ENCODE data around the gene SLC25A51.

SLC25A51 gene, protein sequence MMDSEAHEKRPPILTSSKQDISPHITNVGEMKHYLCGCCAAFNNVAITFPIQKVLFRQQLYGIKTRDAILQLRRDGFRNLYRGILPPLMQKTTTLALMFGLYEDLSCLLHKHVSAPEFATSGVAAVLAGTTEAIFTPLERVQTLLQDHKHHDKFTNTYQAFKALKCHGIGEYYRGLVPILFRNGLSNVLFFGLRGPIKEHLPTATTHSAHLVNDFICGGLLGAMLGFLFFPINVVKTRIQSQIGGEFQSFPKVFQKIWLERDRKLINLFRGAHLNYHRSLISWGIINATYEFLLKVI

DNA sequence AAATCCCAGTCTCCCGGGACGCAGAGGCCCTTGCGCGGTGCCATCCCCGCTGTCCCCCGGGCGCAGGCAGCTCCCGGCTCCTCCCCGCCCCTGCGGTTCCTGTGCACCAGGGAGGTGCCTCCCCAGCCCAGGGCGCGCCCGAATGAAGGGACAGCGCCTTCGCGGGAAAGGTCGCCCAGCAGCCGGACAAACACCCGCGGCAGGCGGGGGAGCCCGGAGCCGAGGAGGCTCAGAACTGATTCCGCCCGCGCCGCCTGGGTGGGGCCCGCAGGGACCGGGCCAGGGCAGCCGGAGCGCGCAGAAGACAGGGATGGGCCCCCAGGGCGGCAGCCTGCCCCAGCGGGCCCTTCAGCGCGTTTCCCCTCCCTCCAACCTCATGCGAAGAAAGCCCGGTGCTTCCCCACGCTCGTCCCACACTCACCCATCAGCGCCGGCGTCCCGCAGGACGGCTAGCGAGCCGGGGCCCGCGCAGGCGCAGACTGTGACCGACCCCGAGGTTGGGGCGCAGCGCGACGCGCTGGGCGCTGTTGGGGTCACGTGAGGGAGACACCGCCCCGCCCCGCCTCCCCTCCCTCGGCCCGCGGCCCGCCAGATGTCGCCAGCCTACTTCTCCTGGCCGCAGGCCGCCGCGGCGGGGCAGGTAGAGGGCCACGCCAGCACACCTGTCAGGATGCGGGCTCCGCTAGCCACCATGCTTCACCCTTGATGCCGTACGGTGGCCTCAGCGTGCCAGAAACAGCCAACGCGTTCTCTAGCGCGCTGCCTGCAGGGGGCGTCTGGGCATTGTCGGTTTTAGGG, at the start of gene SLC25A51:
TSS of gene SLC25A51 (minus strand) at position 481 of the 798 bp plus-strand sequence. CDS start 15,577 bp downstream, outside the sequence.
- peak; percentile 94 for DNase-seq

DNA sequence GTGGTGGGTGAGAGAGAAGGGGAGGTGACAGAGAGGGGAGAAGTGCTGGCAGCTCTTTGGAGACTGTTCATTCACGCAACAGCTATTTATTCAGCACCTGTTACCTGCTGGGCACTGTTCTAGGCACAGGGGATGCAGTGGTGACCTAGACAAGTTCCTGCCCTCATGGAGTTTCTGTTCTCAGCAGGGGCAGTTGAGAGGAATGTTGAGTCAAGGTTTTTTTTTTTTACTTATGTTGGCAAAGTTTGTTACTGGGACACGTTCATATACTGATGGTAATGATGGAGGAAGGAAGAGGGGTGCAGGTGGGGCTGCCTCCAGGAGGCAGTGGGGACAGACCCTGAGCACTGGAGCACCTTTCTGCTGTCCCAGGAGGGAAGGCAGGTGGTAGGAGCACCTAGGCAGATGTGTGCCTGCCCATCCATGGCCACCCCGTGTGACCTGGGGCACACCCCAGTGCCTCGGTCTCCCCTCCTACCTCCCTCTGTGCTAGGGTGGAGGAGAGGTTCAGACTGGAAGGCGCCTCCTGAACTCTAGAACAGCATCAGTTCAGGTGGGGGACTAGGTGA, 49.4 kb upstream of the SLC25A51 start:
- no peak for DNase-seq

DNA sequence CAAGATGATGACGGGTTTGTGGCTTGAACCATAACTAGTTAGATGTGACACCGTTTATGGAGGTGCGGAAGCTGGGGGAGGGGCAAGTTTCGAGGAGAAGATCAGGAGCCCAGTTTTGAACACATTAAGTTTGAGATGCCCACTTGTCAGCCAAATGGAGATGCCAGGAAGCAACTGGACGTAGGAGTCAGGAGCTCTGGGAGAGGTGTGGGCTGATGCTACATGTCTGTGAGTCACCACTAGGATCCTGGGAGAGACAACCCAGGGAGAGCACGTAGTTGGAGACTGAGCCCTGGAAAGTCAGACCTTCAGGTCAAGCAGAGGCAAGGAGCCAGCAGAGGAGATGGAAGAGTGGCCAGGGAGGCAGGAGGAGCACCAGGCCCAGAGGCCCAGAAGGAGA, 48.8 kb upstream of the SLC25A51 start:
- DNase-seq, result no peak

DNA sequence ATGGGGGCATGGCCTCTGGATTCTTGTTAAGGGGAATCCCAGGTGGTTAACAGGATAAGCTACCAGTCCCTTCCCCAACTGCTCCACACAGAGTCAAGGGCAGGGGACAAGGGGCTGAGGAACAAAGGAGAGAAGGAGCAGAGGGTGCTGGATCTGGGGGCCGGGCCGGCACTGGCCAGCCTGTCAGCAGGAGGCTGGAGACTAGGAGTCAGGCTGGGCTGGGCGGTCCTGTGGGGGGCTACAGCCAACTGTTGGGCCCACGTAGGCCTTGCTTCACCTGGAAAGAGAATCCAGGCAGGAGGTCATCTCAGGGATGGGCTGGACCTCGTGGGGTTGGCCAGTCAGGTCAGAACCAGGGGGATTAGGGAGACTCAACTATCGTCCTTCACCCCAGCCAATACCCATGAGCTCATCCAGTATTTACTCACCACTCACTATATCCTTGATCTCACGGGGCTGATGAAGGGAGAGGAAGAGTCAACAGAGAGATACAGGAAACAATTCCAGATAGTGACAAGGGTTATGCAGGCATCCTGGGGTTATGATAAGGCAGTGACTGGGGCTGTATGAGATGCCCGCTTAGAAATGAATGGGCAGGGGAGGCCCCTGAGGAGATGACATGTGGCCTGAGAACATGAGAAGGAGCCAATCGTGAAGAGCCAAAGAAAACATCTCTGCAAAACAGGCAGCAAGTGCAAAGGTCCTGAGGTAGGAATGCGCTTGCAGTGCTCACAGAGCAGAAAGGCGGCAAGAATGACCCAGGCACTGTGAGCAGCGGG, 47.9 kb upstream of the SLC25A51 start:
- DNase-seq, result no peak

DNA sequence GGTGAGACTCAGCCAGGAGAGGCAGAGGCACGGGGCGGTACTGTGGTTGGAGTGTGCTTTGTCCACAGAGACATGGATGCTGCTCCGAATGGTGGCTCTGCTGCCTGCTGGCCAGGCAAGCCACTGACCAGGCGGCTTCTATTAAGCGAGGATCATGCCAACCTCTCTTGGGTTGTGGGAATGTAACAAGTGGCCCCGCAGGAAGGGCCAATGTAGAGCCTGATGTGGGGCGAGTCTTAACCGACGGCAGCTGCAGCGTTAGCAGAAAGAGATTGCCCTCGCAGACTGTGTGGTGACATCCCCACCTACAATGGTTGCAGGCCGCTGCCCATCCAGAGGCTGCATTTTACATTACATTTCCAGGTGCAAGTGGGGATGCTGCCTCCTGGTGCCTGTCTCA, 46.6 kb upstream of the SLC25A51 start:
- no peak for DNase-seq

DNA sequence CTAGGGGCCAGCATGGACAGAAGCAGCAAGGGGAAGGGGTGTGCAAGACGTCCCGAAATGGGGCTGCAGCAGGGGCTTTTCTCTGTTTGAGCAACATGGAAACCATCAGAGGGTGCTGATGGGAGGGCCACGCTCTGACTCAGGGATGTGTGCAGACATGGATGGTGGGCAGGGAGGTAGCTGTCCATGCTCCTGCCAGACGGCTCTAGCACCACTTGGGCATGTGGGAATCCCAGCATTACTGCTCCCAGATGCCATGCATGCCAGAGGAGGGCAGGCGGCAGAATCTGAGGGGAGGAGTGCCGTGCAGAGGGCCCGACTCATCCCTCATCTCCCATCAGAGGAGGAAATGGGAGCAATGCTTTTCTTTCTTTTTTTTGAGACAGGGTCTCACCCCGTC, 45.6 kb upstream of the SLC25A51 start:
- DNase-seq, result no peak

DNA sequence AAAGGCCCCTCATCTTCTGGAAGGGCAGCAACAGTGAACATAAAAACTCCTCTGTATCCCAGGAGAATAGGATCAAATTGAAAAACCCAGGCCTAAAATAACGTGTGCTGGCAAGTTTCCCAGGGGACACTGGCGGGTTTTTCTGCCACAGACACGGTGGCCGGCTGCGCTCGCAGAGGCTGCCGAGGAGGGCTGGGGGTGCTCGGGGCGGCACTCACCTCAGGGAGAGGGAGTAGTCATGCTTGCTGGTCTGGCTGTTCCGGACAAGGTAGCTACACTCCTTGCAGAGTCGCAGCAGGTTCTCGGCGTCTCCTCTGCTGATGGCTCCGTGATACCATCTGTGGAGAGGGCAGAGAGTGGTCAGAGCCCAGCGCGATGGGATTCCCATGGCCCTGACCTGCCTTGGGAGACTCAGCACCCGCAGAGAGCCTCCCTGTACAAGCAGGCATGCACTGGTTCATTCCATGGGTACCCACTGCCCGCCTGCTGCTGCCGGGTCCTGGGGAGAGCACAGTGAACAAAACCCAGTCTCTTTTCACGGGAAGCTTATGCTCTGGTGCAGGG, 44.6 kb upstream of the SLC25A51 start:
- no peak for DNase-seq

DNA sequence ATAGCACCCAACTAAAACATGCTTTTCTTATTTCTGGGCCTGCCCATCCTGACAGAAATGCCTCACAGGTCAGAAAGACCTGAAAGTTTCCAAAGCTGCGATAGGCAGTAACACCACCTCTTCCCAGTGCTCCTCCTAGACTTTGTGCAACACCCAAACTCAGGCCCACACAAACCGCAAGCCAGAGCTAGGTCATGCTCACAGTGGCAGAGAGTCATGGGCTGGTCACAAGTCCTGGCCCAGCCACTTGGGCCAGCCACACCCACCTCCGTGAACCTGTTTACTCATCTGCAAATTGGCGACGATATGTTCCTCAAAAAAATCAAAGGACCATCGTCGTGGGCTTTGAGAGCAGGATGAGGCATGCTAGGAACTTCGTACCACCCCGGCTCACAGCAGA, 44.0 kb upstream of the SLC25A51 start:
- DNase-seq, result no peak

DNA sequence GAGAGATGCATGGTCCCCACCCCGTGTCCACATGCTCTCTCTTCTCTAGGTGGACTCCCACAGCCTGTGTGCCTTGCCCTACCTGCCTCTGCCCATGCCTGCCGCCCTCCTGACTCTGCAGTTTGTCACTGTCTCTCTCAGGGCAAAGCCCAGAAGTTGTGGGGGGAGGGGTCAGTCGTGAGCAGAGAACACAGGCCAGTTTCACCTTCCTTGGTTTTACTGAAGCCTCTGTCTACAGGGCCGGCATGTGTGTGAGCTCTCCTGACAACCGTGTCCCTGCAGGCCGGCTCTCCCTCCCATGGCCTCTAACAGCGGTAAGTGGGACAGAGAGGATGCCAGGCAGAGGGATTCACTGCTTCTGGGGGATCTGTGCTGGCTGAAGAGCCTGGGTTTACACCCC, 43.5 kb upstream of the SLC25A51 start:
- no peak for DNase-seq

DNA sequence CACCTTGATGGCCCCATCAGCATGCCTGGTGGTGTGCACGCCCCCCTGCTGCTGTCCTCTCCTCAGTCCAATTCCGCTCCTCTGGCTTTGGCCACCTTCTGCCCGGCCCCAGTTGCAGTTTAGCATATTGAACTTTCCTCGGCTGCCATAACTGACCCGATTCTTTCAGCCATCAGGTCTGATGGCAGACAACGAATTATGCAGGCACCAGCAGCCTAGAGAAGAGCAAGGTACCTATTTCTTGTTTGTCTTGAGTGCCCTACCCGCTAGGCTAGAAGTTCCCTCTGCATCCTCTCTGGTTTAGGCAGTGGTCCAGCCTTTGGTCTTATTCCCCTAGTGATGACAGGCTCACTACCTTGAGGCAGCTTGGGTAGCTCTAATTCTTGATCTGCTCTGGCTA, 43.0 kb upstream of the SLC25A51 start:
- DNase-seq, result no peak

DNA sequence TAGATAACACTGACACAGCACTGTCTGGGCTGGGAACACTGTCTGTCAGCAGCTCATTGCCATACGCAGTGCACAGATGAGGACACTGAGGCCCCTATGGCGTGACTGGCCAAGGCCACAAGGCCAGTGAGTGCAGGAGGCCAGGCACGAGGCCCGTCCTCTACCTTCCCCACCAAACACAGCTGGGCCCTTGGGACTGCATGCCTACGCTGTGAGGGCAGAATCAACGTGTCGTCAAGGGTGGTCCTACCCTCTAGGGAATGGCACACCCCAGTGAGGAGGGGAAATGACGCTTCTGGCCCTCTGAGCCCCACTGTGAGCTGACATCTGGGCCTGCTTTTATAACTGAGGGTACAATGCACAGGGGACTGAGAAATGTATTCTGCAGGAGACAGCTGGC, 42.1 kb upstream of the SLC25A51 start:
- no peak for DNase-seq

DNA sequence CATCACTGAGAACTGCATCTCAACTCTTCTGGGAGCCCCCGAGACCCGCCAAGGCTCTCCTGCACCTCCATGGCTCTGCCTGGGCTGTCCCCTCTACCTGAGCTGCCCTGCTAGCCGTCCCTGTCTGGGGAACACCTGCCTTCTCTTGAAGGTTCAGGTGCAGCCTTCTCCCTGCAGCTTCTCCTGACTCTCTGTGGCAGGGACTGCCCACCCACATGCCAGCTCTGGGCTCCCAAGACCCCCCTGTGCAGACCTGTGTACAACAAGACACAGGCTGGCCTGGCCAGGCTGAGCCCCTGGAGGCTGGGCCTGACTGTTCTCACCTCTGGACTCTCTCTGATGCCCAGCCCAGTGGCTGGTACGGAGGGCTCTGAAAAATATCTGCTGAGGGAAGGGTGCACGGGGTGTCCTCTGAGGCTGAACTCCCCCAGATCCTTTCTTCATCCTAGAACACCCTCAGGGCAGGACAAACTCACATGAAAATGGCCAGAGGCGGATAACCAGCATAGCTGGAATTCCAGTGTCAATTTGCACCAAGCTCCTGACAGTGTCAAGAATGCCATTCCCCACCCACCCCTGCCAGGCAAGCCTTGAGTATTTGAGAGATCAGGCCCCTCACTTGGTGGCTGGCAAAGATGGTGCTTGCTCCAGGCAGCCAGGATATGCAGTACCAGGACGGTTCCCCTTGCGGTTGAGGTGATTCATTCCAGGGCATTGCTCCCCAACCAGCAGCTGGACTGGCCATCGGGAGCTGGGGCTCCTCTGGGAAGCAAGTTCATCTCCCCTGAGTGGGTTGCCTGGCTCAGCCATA, 40.9 kb upstream of the SLC25A51 start:
- no peak for DNase-seq

DNA sequence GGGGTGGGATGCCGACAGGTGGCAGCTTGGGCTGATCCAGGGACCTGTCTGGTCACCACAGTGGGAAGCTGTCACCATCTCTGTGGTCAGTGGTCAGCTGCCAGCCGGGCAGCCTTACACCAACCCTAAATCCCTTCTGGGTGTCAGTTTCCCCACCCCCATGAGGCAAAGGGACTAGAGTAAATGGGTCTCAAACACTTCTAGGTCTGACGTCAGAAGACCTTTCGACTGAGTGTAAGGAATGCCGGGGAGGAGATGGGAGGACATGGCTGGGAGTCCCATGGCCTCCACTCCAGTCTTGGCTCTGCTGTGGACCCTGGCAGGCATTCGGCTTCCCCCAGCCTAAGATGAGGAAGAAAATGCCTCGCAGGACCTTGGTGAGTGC, 40.3 kb upstream of the SLC25A51 start:
- DNase-seq, result no peak

DNA sequence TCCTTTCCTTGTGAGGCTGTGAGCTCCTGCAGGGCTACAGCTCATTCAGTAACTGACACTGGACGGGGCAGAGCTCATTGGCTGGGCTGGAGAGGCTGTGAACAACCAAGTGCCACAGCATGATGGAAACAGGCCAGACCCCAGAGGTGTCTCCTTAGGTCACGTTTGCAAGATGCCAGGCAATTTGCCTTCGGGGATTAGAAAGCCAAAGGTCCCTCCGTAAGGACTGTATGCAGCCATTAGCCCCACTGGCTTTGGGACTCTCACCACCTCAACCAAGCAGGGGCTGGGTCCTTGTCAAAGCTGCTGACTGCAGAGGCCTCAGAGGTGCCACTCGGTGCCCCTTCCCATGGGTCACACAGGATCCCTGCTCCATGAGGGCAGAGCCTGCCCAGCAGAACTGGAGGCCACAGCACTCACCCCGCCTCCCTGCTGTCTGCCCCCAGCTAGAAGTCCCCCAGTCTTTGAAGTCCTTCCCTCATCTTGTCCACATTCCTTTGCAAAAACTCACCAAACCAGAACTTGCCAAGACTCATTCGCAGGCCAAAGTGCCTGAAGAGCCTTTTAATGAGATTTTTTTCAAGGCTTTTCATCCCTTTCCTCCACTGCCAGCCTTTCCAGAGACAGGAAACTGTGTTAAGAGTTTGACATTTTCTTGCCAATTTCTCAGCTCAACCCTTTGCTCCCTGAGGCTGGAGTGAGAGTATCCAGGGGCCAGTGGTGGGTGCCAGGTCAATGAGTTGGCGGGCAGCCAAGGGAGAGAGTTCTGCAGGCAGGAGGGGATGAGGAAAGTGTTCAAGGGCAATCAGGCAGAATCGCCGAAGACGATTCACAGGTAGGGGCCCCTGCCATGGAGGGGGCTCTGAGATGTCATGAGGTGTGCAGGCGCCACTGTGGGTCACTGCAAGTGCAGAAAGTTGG, 39.7 kb upstream of the SLC25A51 start:
- no peak for DNase-seq

DNA sequence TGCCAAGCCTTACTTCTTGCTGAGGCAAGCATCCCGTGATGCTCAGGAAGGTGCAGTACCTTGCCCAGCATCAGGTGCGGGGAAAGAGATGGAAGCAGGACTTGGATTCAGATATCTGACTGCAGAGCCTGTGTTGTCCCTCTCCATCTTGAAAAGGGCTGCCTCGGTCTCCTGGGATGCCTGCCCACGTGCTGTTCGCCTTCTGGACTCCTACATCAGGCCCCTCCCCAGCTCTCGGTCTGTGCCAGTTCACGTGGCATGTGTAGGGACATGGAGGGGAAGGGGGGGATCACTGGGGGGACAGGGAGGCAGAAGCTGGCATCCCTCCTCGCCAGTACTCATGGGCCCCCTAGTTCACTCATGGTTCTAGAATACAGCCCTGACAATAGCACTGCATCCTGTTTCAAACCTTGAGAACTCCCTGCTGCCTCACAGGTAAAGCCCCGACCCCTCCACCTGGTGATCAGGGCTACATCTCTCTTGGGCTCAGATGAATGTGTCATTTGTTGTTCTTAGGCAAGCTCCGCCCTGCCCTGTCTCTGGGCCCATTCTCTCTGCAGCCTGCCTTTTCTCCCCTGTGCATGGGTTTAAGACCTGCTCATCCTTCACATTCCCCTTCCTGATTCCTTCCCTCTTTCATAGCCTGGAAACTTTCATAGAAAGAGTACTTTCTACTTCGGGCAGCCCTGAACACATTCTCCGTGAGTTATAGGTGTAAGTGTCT, 38.9 kb upstream of the SLC25A51 start:
- no peak for DNase-seq

DNA sequence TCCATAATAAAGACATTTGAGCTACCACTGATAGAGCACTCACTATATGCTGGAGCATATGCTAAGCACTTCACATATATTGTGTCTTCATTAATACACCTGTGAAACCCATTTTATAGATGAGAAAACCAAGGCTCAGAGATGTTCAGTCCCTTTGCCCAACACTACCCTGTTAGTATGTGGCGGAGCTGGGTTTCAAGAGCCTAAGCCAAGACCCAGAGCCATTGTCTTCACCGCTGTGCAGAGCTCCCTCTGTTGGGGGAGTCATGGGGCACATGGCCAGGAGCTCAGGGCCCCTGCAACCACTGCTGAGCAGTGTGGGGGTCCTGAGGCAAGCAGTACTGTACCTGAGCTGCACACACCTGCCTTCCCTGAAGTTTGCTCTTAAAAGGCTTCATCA, 37.3 kb upstream of the SLC25A51 start:
- no peak for DNase-seq

DNA sequence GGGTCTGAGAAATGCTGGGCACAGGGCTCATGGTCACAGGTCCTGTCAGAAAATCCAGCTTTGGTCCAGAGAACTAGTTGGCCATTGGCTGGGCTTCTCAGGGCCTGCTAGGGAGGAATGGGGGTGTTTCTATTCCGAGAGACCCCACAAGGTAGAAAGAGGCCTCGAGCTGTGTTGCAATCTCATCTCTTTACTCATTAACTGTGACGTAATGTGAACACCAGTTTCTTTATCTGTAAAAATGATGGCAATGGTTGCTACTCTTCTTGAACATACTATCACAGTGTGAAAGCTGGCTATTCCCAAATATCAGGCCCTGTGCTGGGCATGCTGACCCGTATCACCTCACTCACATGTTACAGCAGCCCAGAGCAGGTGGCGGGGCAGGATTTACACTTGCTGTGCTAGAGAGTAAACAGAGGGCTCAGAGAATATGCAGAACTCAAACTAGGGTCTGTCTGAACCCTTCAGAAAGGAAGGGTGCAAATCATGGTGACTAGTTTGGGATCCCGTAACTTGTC, 35.7 kb upstream of the SLC25A51 start:
- DNase-seq, result no peak

DNA sequence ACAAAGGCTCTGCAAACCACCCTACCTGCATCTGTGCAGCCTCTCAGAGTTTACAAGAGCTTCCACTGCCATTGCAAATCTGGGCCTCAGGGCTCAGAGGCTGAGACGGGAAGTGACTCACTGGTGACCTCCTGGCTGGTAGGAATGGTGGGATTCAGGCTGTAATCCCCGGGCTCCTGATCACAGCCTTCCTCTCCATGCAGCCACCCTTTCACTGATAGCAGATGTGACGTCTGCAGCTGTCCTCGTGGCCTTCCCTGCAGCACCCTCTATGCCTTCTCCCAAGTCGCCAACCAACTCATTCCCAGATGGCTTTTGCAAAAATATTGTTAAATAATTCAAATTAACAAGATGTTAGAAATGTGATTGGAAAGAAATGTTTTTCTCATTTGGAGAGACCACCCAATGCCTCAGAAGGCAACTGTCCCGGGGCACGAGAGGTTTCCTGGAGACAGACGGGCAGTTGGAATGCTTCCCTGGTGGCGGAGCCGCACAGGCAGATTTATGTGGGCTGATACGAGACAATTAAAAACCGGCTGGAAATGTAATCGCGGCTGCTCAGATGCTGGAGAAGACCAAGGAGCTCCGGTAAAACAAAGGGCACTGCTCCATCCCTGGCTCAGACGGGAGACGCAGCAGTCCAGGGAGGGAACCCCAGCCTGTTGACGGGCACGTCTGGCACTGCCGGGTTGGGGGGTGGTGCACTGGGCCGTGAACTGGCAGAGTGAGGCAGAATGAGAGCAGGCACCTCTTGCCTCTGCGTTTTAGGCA, 34.4 kb upstream of the SLC25A51 start:
- DNase-seq, result no peak

DNA sequence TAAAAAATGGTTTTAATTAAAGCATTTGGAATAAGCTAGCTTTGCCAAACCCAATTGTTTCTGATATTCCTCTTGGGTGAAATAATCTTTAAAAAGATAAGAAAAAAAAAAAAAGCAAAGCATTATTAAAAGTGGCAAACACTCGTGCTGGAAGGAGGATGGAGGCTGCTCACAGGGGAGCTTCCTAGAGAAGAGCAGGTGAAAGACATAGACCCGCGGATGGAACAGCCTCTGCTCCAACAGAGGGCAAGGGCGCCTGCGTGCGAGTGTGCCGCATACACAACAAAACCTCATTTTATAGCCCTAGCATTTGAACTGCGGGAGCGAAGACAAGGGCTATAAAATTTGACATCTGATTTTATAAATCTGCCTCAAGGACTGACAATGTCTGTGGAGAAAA, 33.4 kb upstream of the SLC25A51 start:
- no peak for DNase-seq

Data from stimulated activated CD4-positive, alpha-beta T cell treated with anti-CD3 and anti-CD28 coated beads, Interleukin-1b, Interleukin-23, amount 100 ng/mL, for 48 hours (primary cell).